ENCODE data around the gene ERBB2. TPM values are rescaled to one million over a fixed set of nuclear protein-coding genes. Genes with fewer than 3 reads are reported as not detected.

Gene ERBB2
- total RNA-seq, 1 experiment from 2014 or later = 216 TPM

- no peaks in the 10 kb centered on the region for H3K79me2 ChIP-seq (ENCODE audit: insufficient read depth, low read length)
- H2AK5ac ChIP-seq (ENCODE audit: insufficient read length, low read length) = no peak overlapping the region
- H2BK15ac ChIP-seq (ENCODE audit: low read depth, low read length) = 0 out of 2 replicates have a peak overlapping the region, but pooled peaks have one; percentile 15
- no peak overlapping the region for H3K4me2 ChIP-seq (ENCODE audit: insufficient read depth, insufficient read length, low read length)
- H2BK12ac ChIP-seq (ENCODE audit: insufficient read length, low read depth, low read length) = no peak overlapping the region
- H3K9me3 ChIP-seq (ENCODE audit: control insufficient read depth, low read depth, low read length) = no peaks in the 10 kb centered on the region
- H3K18ac ChIP-seq (ENCODE audit: insufficient read length, low read depth, low read length) = no peak overlapping the region
- Mint-ChIP-seq H3K27ac (no peak overlapping the region), H3K9me3 (no peaks in the 10 kb centered on the region), H3K27me3 (ENCODE audit: low read depth) (peaks cover 19% of the 10 kb centered on the region), H3K36me3 (ENCODE audit: insufficient read depth in 1 of 3, low read depth in 3 of 3) (no peaks in the 10 kb centered on the region), H3K4me3 (no peak overlapping the region), H3K4me1 (peaks cover 2 to 4% of the 10 kb centered on the region in 2 experiments; a peak in 2 of 4 replicates)
- no peak overlapping the region for H2BK120ac ChIP-seq (ENCODE audit: low read depth, low read length, poor library complexity, severe bottlenecking)
- no peak overlapping the region for H4K91ac ChIP-seq (ENCODE audit: insufficient read length, low read depth, low read length)
- H3K56ac ChIP-seq (ENCODE audit: insufficient read length, low read depth, low read length) = no peak overlapping the region
- no peaks in the 10 kb centered on the region for H3K23me2 ChIP-seq (ENCODE audit: insufficient read length, low read depth, low read length, poor library complexity, severe bottlenecking)
- WGBS (ENCODE audit: extremely low coverage, insufficient read length, low lambda C conversion rate) = no CpG with 5 or more reads among the region's 18 CpGs
- no peaks in the 10 kb centered on the region for H3K4me1 ChIP-seq (ENCODE audit: insufficient read depth, low read length)
- no peaks in the 10 kb centered on the region for H3K79me1 ChIP-seq (ENCODE audit: insufficient read depth, low read depth, low read length, poor library complexity, severe bottlenecking)
- H4K8ac ChIP-seq (replicated peaks; ENCODE audit: insufficient read length, low read depth, low read length) = no peak overlapping the region
- H3K27me3 ChIP-seq (ENCODE audit: insufficient read depth, low read length) = no peaks in the 10 kb centered on the region
- no peak overlapping the region for H3K23ac ChIP-seq (ENCODE audit: insufficient read length, low read depth, low read length)
- H4K5ac ChIP-seq (ENCODE audit: insufficient read length, low read depth, low read length) = no peak overlapping the region
- no peak overlapping the region for H3K27ac ChIP-seq (ENCODE audit: insufficient read length, low read depth, low read length)
- no peak overlapping the region for H2BK5ac ChIP-seq (ENCODE audit: insufficient read length, low read length)
- DNase-seq = no peak
- H3K4ac ChIP-seq (ENCODE audit: low read depth, low read length) = no peak overlapping the region
- no peak overlapping the region for H2BK20ac ChIP-seq (ENCODE audit: low read depth, low read length, poor library complexity, severe bottlenecking)
- no peak overlapping the region for H3K9ac ChIP-seq (ENCODE audit: extremely low read depth, insufficient read length, low read length)
- no peak overlapping the region for H2AFZ ChIP-seq (ENCODE audit: low read length)
- H4K20me1 ChIP-seq (ENCODE audit: control insufficient read depth, insufficient read depth, insufficient read length) = no peaks in the 10 kb centered on the region
- H3T11ph ChIP-seq (ENCODE audit: low read length) = no peak overlapping the region
- no peak for TF ChIP-seq CTCF (conservative IDR thresholded peaks at IDR 0.05)
- no peak overlapping the region for H3K14ac ChIP-seq (ENCODE audit: insufficient read depth, low read length)
Measured at GRCh38 chr17:39765766-39766165, 65.9 kb downstream of the ERBB2 start.
